ENCODE measurements around the gene RBM4. TPM values are rescaled to one million over a fixed set of nuclear protein-coding genes. Genes with fewer than 3 reads are reported as not detected.

Gene RBM4
- total and polyA plus RNA-seq, 4 donors = 36.9 to 59.2 (median 46.4) TPM

GRCh38 chr11:66652651-66653050 is 14.1 kb downstream of the RBM4 start (continued):
- TF ChIP-seq RAD21 (IDR thresholded peaks at IDR 0.05) (no peak), HNF4A (conservative IDR thresholded peaks at IDR 0.05) (no peak), GABPA (IDR thresholded peaks at IDR 0.05 in 1 of 2, conservative IDR thresholded peaks at IDR 0.05 in 1 of 2) (no peak), HNF4G (IDR thresholded peaks at IDR 0.05) (no peak), YY1 (IDR thresholded peaks at IDR 0.05) (no peak), FOXA1 (IDR thresholded peaks at IDR 0.05) (no peak)

- H3K36me3 ChIP-seq (ENCODE audit: control insufficient read depth in 4 of 4, insufficient read depth in 3 of 4, low read depth in 1 of 4, low read length in 3 of 4) = peaks cover 4 to 22% (median 15%) of the 10 kb centered on the region in 4 donors
- TF ChIP-seq SP1 (IDR thresholded peaks at IDR 0.05) = no peak
- no peak for TF ChIP-seq FOXA2 (IDR thresholded peaks at IDR 0.05)
- no peak for TF ChIP-seq RAD21 (IDR thresholded peaks at IDR 0.05)
- TF ChIP-seq MAX (IDR thresholded peaks at IDR 0.05) = no peak
- TF ChIP-seq YY1 (IDR thresholded peaks at IDR 0.05) = no peak
- no peak for TF ChIP-seq ZBTB33 (IDR thresholded peaks at IDR 0.05)
- no peak for TF ChIP-seq TAF1 (conservative IDR thresholded peaks at IDR 0.05)
- no peak for TF ChIP-seq NR2F2 (IDR thresholded peaks at IDR 0.05)
- TF ChIP-seq GABPA (IDR thresholded peaks at IDR 0.05 in 1 of 2, conservative IDR thresholded peaks at IDR 0.05 in 1 of 2) = no peak
- TF ChIP-seq HNF4A (conservative IDR thresholded peaks at IDR 0.05) = no peak
- no peak for TF ChIP-seq FOXA1 (IDR thresholded peaks at IDR 0.05)
- TF ChIP-seq HNF4G (IDR thresholded peaks at IDR 0.05) = no peak
- TF ChIP-seq RXRA (IDR thresholded peaks at IDR 0.05) = no peak
- TF ChIP-seq ATF3 (IDR thresholded peaks at IDR 0.05) = no peak
- TF ChIP-seq EGR1 (IDR thresholded peaks at IDR 0.05; ENCODE audit: low read depth in 2 of 2) = no peak
- TF ChIP-seq JUND (IDR thresholded peaks at IDR 0.05) = no peak
- TF ChIP-seq REST (IDR thresholded peaks at IDR 0.05) = no peak
- TF ChIP-seq CTCF (IDR thresholded peaks at IDR 0.05; ENCODE audit: low read depth, low read length, missing input control) = no peak
- 93% methylated on average over 6 of the region's 6 CpGs for WGBS
These were observed 14.6 kb downstream of the RBM4 start for GRCh38 chr11:66653123-66653522.

More at GRCh38 chr11:66653123-66653522, 14.6 kb downstream of the RBM4 start:
- no peak overlapping the region for H3K27ac ChIP-seq (ENCODE audit: low read depth in 1 of 2, low read length in 2 of 2)
- no peak overlapping the region for H3K9ac ChIP-seq (ENCODE audit: low read depth in 1 of 2, low read length in 2 of 2)
- H3K4me1 ChIP-seq (ENCODE audit: control insufficient read depth in 4 of 4, insufficient read depth in 4 of 4, low read length in 3 of 4) = no peaks in the 10 kb centered on the region
- no peak overlapping the region for H3K4me3 ChIP-seq (ENCODE audit: low read depth in 1 of 3, low read length in 3 of 3)
- no peak for DNase-seq (ENCODE audit: low spot score)
- H3K9me3 ChIP-seq (ENCODE audit: control insufficient read depth in 4 of 4, low read length in 3 of 4) = no peaks in the 10 kb centered on the region
- no peaks in the 10 kb centered on the region for H3K27me3 ChIP-seq (ENCODE audit: control insufficient read depth in 4 of 4, insufficient read depth in 4 of 4, low read length in 3 of 4)

Measured in liver (tissue), 9 donors.